ENCODE measurements around the gene MYCT1. TPM values are rescaled to one million over a fixed set of nuclear protein-coding genes. Genes with fewer than 3 reads are reported as not detected.

The MYCT1 gene
- total RNA-seq, 2 donors from 2014 or later = 3.9 to 4.6 TPM

- no peak for DNase-seq
- H3K4me3 ChIP-seq = no peak overlapping the region
- no peaks in the 10 kb centered on the region for H3K4me1 ChIP-seq
- no peak overlapping the region for H3K27ac ChIP-seq
- intact Hi-C loops (cut with DNase I) = no loop called here
- no peak for TF ChIP-seq POLR2A (IDR thresholded peaks at IDR 0.05)
- TF ChIP-seq, protein P1, sequence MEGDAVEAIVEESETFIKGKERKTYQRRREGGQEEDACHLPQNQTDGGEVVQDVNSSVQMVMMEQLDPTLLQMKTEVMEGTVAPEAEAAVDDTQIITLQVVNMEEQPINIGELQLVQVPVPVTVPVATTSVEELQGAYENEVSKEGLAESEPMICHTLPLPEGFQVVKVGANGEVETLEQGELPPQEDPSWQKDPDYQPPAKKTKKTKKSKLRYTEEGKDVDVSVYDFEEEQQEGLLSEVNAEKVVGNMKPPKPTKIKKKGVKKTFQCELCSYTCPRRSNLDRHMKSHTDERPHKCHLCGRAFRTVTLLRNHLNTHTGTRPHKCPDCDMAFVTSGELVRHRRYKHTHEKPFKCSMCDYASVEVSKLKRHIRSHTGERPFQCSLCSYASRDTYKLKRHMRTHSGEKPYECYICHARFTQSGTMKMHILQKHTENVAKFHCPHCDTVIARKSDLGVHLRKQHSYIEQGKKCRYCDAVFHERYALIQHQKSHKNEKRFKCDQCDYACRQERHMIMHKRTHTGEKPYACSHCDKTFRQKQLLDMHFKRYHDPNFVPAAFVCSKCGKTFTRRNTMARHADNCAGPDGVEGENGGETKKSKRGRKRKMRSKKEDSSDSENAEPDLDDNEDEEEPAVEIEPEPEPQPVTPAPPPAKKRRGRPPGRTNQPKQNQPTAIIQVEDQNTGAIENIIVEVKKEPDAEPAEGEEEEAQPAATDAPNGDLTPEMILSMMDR (IDR thresholded peaks at IDR 0.05) = no peak
- no peaks in the 10 kb centered on the region for H3K36me3 ChIP-seq (replicated peaks in 1 of 2; ENCODE audit: insufficient read depth in 1 of 2, low read depth in 2 of 2)
- no peak for ATAC-seq
- H3K27me3 ChIP-seq = no peaks in the 10 kb centered on the region
- no peaks in the 10 kb centered on the region for H3K9me3 ChIP-seq
- 57 to 78% methylated on average over 2 of the region's 2 CpGs for WGBS, 2 donors
Observed at GRCh38 chr6:152769993-152770392, 72.3 kb downstream of the MYCT1 start.

GRCh38 chr6:152771061-152771687 lies 73.5 kb downstream of the MYCT1 start:
- 59 to 63% methylated on average over 5 of the region's 5 CpGs for WGBS, 2 donors
- ATAC-seq = no peak
- no peak overlapping the region for H3K27ac ChIP-seq

More at GRCh38 chr6:152771061-152771687, 73.5 kb downstream of the MYCT1 start:
- DNase-seq = no peak
- no peaks in the 10 kb centered on the region for H3K27me3 ChIP-seq
- H3K4me1 ChIP-seq = no peaks in the 10 kb centered on the region
- no peaks in the 10 kb centered on the region for H3K36me3 ChIP-seq (replicated peaks in 1 of 2; ENCODE audit: insufficient read depth in 1 of 2, low read depth in 2 of 2)
- intact Hi-C loops (cut with DNase I) = no loop called here
- TF ChIP-seq POLR2A (IDR thresholded peaks at IDR 0.05) = no peak
- TF ChIP-seq, protein P1 (IDR thresholded peaks at IDR 0.05) = no peak
- no peaks in the 10 kb centered on the region for H3K9me3 ChIP-seq
- no peak overlapping the region for H3K4me3 ChIP-seq

Other genes starting within 250 kb of the MYCT1 start
- 100 to 1,000 TPM; 109 to 123 TPM for gene SYNE1, start 60.5 kb upstream of the MYCT1 start, total RNA-seq
- gene VIP, start 52.9 kb downstream of the MYCT1 start, total RNA-seq = 10 to 100 TPM in 1 of 2 donors, not detected in 1; 16.6 TPM

All from body of pancreas (tissue), 4 donors.